H1 (cell line): ENCODE results near the gene MMP8. TPM values are rescaled to one million over a fixed set of nuclear protein-coding genes. Genes with fewer than 3 reads are reported as not detected.

Experiments
- CTCF ChIA-PET: fragments of 300-600 bp; sonication (Branson Sonifier 250); formaldehyde crosslinking; loops from one replicate; lab custom pipeline; 2021; ENCODE audit not compliant: partially characterized antibody; lab: Charles Lee
- POLR2A ChIA-PET: fragments of 300-600 bp; sonication (Branson Sonifier 250); formaldehyde crosslinking; loops from one replicate; lab custom pipeline; 2021; ENCODE audit warnings: inconsistent platforms; ENCODE audit not compliant: partially characterized antibody; lab: Charles Lee
- DNase-seq, 2 experiments: peaks; one replicate each; pipeline versions ENCODE4 v3.0.0 to v3.0.0-alpha.2; 2010 to 2022; ENCODE audit warnings: low spot score in 2 of 2, low read depth in 1 of 2, mixed read lengths in 1 of 2
- FAIRE-seq: peaks from 2 replicates; lab custom pipeline; 2011; peaks lifted over from hg19 to GRCh38; lab: Jason Lieb, UNC
- H2AFZ ChIP-seq: 2 replicates; pipeline ENCODE4 v1.8.1; 2012; ENCODE audit warnings: low read length, inconsistent platforms
- H2AK5ac ChIP-seq: 2 replicates; pipeline ENCODE4 v1.6.1; 2013; ENCODE audit warnings: low read depth, low read length
- H2BK120ac ChIP-seq: replicated peaks from 2 replicates; pipeline ENCODE3; 2013; ENCODE audit warnings: low read depth, low read length, inconsistent platforms
- H2BK12ac ChIP-seq: 2 replicates; pipeline ENCODE4 v1.6.1; 2013; ENCODE audit warnings: low read depth, low read length
- H2BK15ac ChIP-seq: 2 replicates; pipeline ENCODE4 v1.6.1; 2013; ENCODE audit warnings: low read length
- H2BK20ac ChIP-seq: 2 replicates; pipeline ENCODE4 v1.6.1; 2013; ENCODE audit warnings: low read length
- H2BK5ac ChIP-seq: 2 replicates; pipeline ENCODE4 v1.6.1; 2013; ENCODE audit warnings: low read depth, low read length
- H3K14ac ChIP-seq: 2 replicates; pipeline ENCODE4 v1.6.1; 2013; ENCODE audit warnings: inconsistent platforms; ENCODE audit not compliant: insufficient read length
- H3K18ac ChIP-seq: 2 replicates; pipeline ENCODE4 v1.6.1; 2013; ENCODE audit warnings: low read length; ENCODE audit errors: extremely low read depth
- H3K23ac ChIP-seq: 2 replicates; pipeline ENCODE4 v1.6.1; 2013; ENCODE audit warnings: inconsistent platforms; ENCODE audit not compliant: insufficient read length
- H3K23me2 ChIP-seq: 2 replicates; pipeline ENCODE4 v1.6.1; 2013; ENCODE audit warnings: low read depth, low read length
- H3K27ac ChIP-seq: 2 replicates; pipeline ENCODE4 v1.6.1; 2011; ENCODE audit warnings: low read depth, low read length, inconsistent platforms
- H3K27me3 ChIP-seq, 4 experiments: replicated peaks in 1 of 4; 1 replicate in 1 of 4; 2 replicates in 3 of 4; pipeline versions ENCODE4 v1.6.1 to v1.8.1; 2011 to 2013; ENCODE audit warnings: low read length in 3 of 4, mild to moderate bottlenecking in 3 of 4, inconsistent platforms in 2 of 4, mixed read lengths in 2 of 4, moderate library complexity in 1 of 4; ENCODE audit not compliant: control insufficient read depth in 3 of 4, insufficient read depth in 3 of 4; ENCODE audit errors: extremely low read depth in 1 of 4
- H3K36me3 ChIP-seq, 4 experiments: 2 replicates each; pipeline versions ENCODE4 v1.6.1 to v1.8.1; 2011 to 2013; ENCODE audit warnings: mild to moderate bottlenecking in 4 of 4, low read length in 3 of 4, moderate library complexity in 2 of 4, control low read depth in 1 of 4, inconsistent platforms in 1 of 4; ENCODE audit not compliant: insufficient read depth in 4 of 4, control insufficient read depth in 2 of 4
- H3K4ac ChIP-seq: replicated peaks from 2 replicates; pipeline ENCODE3; 2013; ENCODE audit warnings: low read length, low read depth, mixed read lengths, inconsistent platforms; ENCODE audit not compliant: insufficient read length
- H3K4me1 ChIP-seq, 4 experiments: replicated peaks in 1 of 4; 1 replicate in 1 of 4; 2 replicates in 3 of 4; pipeline versions ENCODE4 v1.6.1 to v1.8.1; 2011 to 2013; ENCODE audit warnings: low read length in 3 of 4, inconsistent platforms in 2 of 4, mixed read lengths in 1 of 4; ENCODE audit not compliant: insufficient read depth in 4 of 4, control insufficient read depth in 3 of 4
- H3K4me2 ChIP-seq, 2 experiments: 2 replicates each; pipeline versions ENCODE4 v1.6.1 to v1.8.1; 2011 to 2013; ENCODE audit warnings: low read depth in 2 of 2, low read length in 2 of 2, control low read depth in 1 of 2, inconsistent platforms in 1 of 2, mild to moderate bottlenecking in 1 of 2; ENCODE audit not compliant: insufficient read depth in 1 of 2
- H3K4me3 ChIP-seq, 4 experiments: fragments of 200-600, 300-600 bp in 1 of 4; sonication (generic), shearing (Covaris generic), sonication (Bioruptor Twin) in 1 of 4; 2 replicates each; pipeline versions ENCODE4 v1.5.1 to v1.8.1; 2011 to 2016; ENCODE audit warnings: low read length in 4 of 4, low read depth in 3 of 4, control low read depth in 2 of 4, inconsistent platforms in 2 of 4, mild to moderate bottlenecking in 2 of 4, mixed read lengths in 1 of 4, moderate library complexity in 1 of 4; ENCODE audit not compliant: insufficient read depth in 2 of 4; ENCODE audit errors: extremely low read depth in 1 of 4
- H3K56ac ChIP-seq: replicated peaks from 2 replicates; pipeline ENCODE3; 2013; ENCODE audit warnings: low read depth, mild to moderate bottlenecking, mixed read lengths, low read length, inconsistent platforms; ENCODE audit not compliant: insufficient read length
- H3K79me1 ChIP-seq: 2 replicates; pipeline ENCODE4 v1.6.1; 2013; ENCODE audit warnings: low read depth, low read length, control low read depth
- H3K79me2 ChIP-seq, 2 experiments: 2 replicates each; pipeline versions ENCODE4 v1.6.1 to v1.8.1; 2012 to 2013; ENCODE audit warnings: low read length in 2 of 2, mild to moderate bottlenecking in 2 of 2, inconsistent platforms in 1 of 2; ENCODE audit not compliant: insufficient read depth in 2 of 2, control insufficient read depth in 1 of 2
- H3K9ac ChIP-seq, 4 experiments: replicated peaks in 1 of 4; 1 replicate in 1 of 4; 2 replicates in 3 of 4; pipeline versions ENCODE4 v1.6.1 to v1.8.1; 2011 to 2013; ENCODE audit warnings: low read depth in 3 of 4, low read length in 3 of 4, control low read depth in 2 of 4, mild to moderate bottlenecking in 2 of 4, moderate library complexity in 2 of 4, inconsistent platforms in 1 of 4; ENCODE audit errors: extremely low read depth in 1 of 4
- H3K9me3 ChIP-seq, 2 experiments: 2 replicates each; pipeline versions ENCODE4 v1.6.1 to v1.8.1; 2012 to 2013; ENCODE audit warnings: mild to moderate bottlenecking in 2 of 2, moderate library complexity in 2 of 2, control low read depth in 1 of 2, inconsistent platforms in 1 of 2, low read depth in 1 of 2, low read length in 1 of 2, mixed read lengths in 1 of 2; ENCODE audit not compliant: insufficient read depth in 2 of 2
- H4K20me1 ChIP-seq, 2 experiments: replicated peaks in 1 of 2; 2 replicates each; pipeline versions ENCODE3 to v1.8.1; 2011 to 2013; ENCODE audit warnings: inconsistent platforms in 2 of 2, low read length in 2 of 2, mild to moderate bottlenecking in 1 of 2; ENCODE audit not compliant: insufficient read depth in 2 of 2, control insufficient read depth in 1 of 2
- H4K5ac ChIP-seq: 2 replicates; pipeline ENCODE4 v1.6.1; 2013; ENCODE audit warnings: low read length, low read depth, mixed read lengths, inconsistent platforms; ENCODE audit not compliant: insufficient read length
- H4K8ac ChIP-seq: 2 replicates; pipeline ENCODE4 v1.8.0; 2013; ENCODE audit warnings: mild to moderate bottlenecking, moderate library complexity, low read length, inconsistent platforms; ENCODE audit not compliant: insufficient read depth; ENCODE audit errors: extremely low read depth
- H4K91ac ChIP-seq: replicated peaks from 2 replicates; pipeline ENCODE3; 2013; ENCODE audit warnings: low read length, mixed read lengths, inconsistent platforms; ENCODE audit not compliant: insufficient read length
- BACH1 ChIP-seq: IDR thresholded peaks from 2 replicates; pipeline ENCODE4 v1.6.1; 2012; ENCODE audit warnings: low read length, improper control_type of control experiment
- EGR1 ChIP-seq: IDR thresholded peaks from 2 replicates; pipeline ENCODE4 v1.6.1; 2011; ENCODE audit warnings: low read depth, low read length, borderline replicate concordance
- FOSL1 ChIP-seq: IDR thresholded peaks from 2 replicates; pipeline ENCODE4 v1.6.1; 2011; ENCODE audit warnings: mild to moderate bottlenecking, low read depth, low read length, moderate library complexity; ENCODE audit not compliant: insufficient read depth
- GABPA ChIP-seq: IDR thresholded peaks from 2 replicates; pipeline ENCODE4 v1.6.1; 2011; ENCODE audit warnings: mild to moderate bottlenecking, low read length, moderate library complexity, borderline replicate concordance; ENCODE audit not compliant: insufficient read depth
- JUND ChIP-seq: IDR thresholded peaks from 2 replicates; pipeline ENCODE4 v1.6.1; 2011; ENCODE audit warnings: mild to moderate bottlenecking, improper control_type of control experiment, low read length
- MAFK ChIP-seq: IDR thresholded peaks from 2 replicates; pipeline ENCODE4 v1.6.1; 2012; ENCODE audit warnings: low read depth, mild to moderate bottlenecking, improper control_type of control experiment, low read length
- WGBS, 2 experiments: shearing (Covaris generic) in 1 of 2; methylation state at CpG; one replicate each; pipeline versions ENCODE4 v1.1.6 to v1.1.7; 2013 to 2015; ENCODE audit warnings: low lambda C conversion rate in 2 of 2, mixed read lengths in 2 of 2, inconsistent platforms in 1 of 2, low coverage in 1 of 2, missing lambda C conversion rate in 1 of 2; ENCODE audit not compliant: insufficient replicate concordance in 2 of 2, insufficient coverage in 1 of 2, insufficient read length in 1 of 2; ENCODE audit errors: extremely low coverage in 1 of 2, missing lambda C conversion rate in 1 of 2; 5-methylcytosine and 5-hydroxymethylcytosine counted together
- polyA plus RNA-seq, 7 experiments: library from polyadenylated mRNA; depleted of rRNA in 3 of 7; stranded (reverse) in 5 of 7; unstranded in 2 of 7; fragments of >200 nt in 5 of 7; fragments of 200-250 nt in 2 of 7; gene quantifications; 1 replicate in 5 of 7; 2 replicates in 1 of 7; 4 replicates in 1 of 7; pipeline versions ENCODE4 v1.2.1 to v1.2.3, GENCODE V29; 2011 to 2013; ENCODE audit warnings: missing spikeins in 2 of 7, mixed read lengths in 2 of 7
- total RNA-seq: library from RNA; stranded (reverse); fragmentation: NEBNext Ultra II Directional; extraction: Animal tissue kit (Norgen Biotek cat#: 25700); gene quantifications from 2 replicates; pipeline ENCODE4 v1.2.1, GENCODE V29; 2021

The MMP8 gene
- total and polyA plus RNA-seq, 2 of the 8 experiments (the other 6 are each of a cell fraction or from before 2014, with no cell fraction given): not detected

- no peak for DNase-seq
- 87% methylated on average over 1 of the region's 1 CpG; no CpG with 5 or more reads in 1 of the 2 experiments for WGBS, 2 experiments
- no peak overlapping the region for H2AFZ ChIP-seq
- no peak for TF ChIP-seq JUND
- no peak for TF ChIP-seq EGR1
- TF ChIP-seq FOSL1: no peak
- no peak for TF ChIP-seq BACH1
- no peak for TF ChIP-seq GABPA
- TF ChIP-seq MAFK: no peak
- no peaks in the 10 kb centered on the region for H3K9me3 ChIP-seq
- no peak for FAIRE-seq
- H2AK5ac ChIP-seq: no peak overlapping the region
- H3K18ac ChIP-seq: no peak overlapping the region
- H2BK5ac ChIP-seq: no peak overlapping the region
- ChIA-PET CTCF (no interaction called here), POLR2A (no interaction called here)
- no peak overlapping the region for H3K4ac ChIP-seq
- H3K9ac ChIP-seq: no peak overlapping the region
- H3K23ac ChIP-seq: no peak overlapping the region
- H3K4me1 ChIP-seq: no peaks in the 10 kb centered on the region
- no peak overlapping the region for H4K8ac ChIP-seq
- no peaks in the 10 kb centered on the region for H3K79me1 ChIP-seq
- H3K27me3 ChIP-seq: no peaks in the 10 kb centered on the region
- H3K56ac ChIP-seq: no peak overlapping the region
- no peaks in the 10 kb centered on the region for H3K79me2 ChIP-seq
- H3K27ac ChIP-seq: no peak overlapping the region
- H4K5ac ChIP-seq: no peak overlapping the region
- no peak overlapping the region for H2BK15ac ChIP-seq
- H3K36me3 ChIP-seq: no peaks in the 10 kb centered on the region
- H3K14ac ChIP-seq: no peak overlapping the region
- H3K23me2 ChIP-seq: no peaks in the 10 kb centered on the region
- no peak overlapping the region for H3K4me3 ChIP-seq
- no peak overlapping the region for H2BK120ac ChIP-seq
- no peak overlapping the region for H2BK20ac ChIP-seq
- no peak overlapping the region for H4K91ac ChIP-seq
- H3K4me2 ChIP-seq: no peak overlapping the region
- no peaks in the 10 kb centered on the region for H4K20me1 ChIP-seq
- H2BK12ac ChIP-seq: no peak overlapping the region
These were observed 46.6 kb upstream of the MMP8 start for GRCh38 chr11:102771351-102771750.
